Breast epithelium (tissue), 4 donors: Measurements from ENCODE around the gene HS3ST3A1. TPM values are rescaled to one million over a fixed set of nuclear protein-coding genes. Genes with fewer than 3 reads are reported as not detected.

ENCODE experiments used
- DNase-seq, 2 donors: peaks; one replicate each; pipeline ENCODE4 v3.0.0-alpha.2; 2019; ENCODE audit warnings: low spot score in 2 of 2
- H3K27ac ChIP-seq, 2 donors: fragments of 200-600 bp; sonication (generic) in 1 of 2; one replicate each; pipeline ENCODE4 v1.5.1; 2016 to 2019; ENCODE audit warnings: mild to moderate bottlenecking in 1 of 2
- H3K27me3 ChIP-seq, 2 donors: fragments of 200-600 bp; sonication (generic) in 1 of 2; one replicate each; pipeline versions ENCODE4 v1.5.1 to v1.6.0; 2017 to 2019; ENCODE audit warnings: control low read depth in 1 of 2, mild to moderate bottlenecking in 1 of 2
- H3K36me3 ChIP-seq: fragments of 200-600 bp; one replicate; pipeline ENCODE4 v1.5.1; 2019
- H3K4me1 ChIP-seq, 2 donors: fragments of 200-600 bp; sonication (generic); one replicate each; pipeline ENCODE4 v1.5.1; 2016 to 2019; ENCODE audit warnings: control low read depth in 1 of 2
- H3K4me3 ChIP-seq, 3 donors: fragments of 200-600 bp; sonication (generic); 1 replicate in 2 of 3; 2 replicates in 1 of 3; pipeline ENCODE4 v1.5.1; 2016 to 2019; ENCODE audit warnings: mild to moderate bottlenecking in 3 of 3, moderate library complexity in 2 of 3
- H3K9me3 ChIP-seq, 2 donors: fragments of 200-600 bp; sonication (generic) in 1 of 2; one replicate each; pipeline ENCODE4 v1.5.1; 2016 to 2019; ENCODE audit warnings: control low read depth in 1 of 2
- POLR2A ChIP-seq: fragments of 450-650 bp; IDR thresholded peaks from one replicate; pipeline ENCODE4 v1.6.1; 2016; ENCODE audit warnings: antibody characterized with exemption, mild to moderate bottlenecking, moderate library complexity
- POLR2AphosphoS5 ChIP-seq, 3 donors: sonication (generic); formaldehyde crosslinking; IDR thresholded peaks; one replicate each; pipeline ENCODE4 v1.6.1; 2017; ENCODE audit warnings: antibody characterized with exemption in 3 of 3
- intact Hi-C: fragments of 100-400 bp; cut with DNase I; formaldehyde crosslinking; loops from one replicate; pipeline ENCODE4 v1.15.1; 2023; ENCODE audit warnings: low total_unique reads
- total RNA-seq, 3 donors: library from RNA; depleted of rRNA; stranded (reverse); fragments of >200 nt; gene quantifications; one replicate each; pipeline ENCODE4 v1.1.0, GENCODE V29; 2016
- TF ChIP-seq, protein P1 (sequence below), 3 donors: fragments of 450-650 bp; IDR thresholded peaks; one replicate each; pipeline ENCODE4 v1.5.1; 2016 to 2017; ENCODE audit warnings: antibody characterized with exemption in 3 of 3, mild to moderate bottlenecking in 3 of 3, moderate library complexity in 3 of 3

HS3ST3A1 gene
- total RNA-seq, 3 donors from 2014 or later: 0.66 to 1.4 (median 1.0) TPM

DNA sequence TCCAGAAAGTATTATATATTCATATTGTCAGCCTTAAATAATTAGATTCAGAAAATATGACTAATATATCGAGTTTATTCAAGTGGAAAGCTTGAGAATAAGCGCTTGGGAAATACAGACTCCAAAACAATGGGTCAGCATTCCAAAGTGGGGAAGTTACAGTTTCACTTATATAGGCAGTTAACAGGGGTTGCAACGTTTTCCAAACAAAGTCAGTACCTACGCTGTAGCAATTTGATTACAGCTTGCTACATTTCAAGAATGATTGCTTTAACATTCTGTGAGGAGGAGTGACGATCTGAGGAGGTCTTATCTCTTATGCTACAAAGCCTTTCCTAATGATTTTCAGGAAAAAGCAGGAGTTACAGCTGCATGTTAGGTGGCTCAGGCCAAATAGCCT is 34.2 kb upstream of the HS3ST3A1 start:
- H3K4me1 ChIP-seq: no peaks in the 10 kb centered on the region
- H3K27ac ChIP-seq: no peak overlapping the region
- H3K4me3 ChIP-seq: no peak overlapping the region
- DNase-seq: no peak
- TF ChIP-seq, protein P1, sequence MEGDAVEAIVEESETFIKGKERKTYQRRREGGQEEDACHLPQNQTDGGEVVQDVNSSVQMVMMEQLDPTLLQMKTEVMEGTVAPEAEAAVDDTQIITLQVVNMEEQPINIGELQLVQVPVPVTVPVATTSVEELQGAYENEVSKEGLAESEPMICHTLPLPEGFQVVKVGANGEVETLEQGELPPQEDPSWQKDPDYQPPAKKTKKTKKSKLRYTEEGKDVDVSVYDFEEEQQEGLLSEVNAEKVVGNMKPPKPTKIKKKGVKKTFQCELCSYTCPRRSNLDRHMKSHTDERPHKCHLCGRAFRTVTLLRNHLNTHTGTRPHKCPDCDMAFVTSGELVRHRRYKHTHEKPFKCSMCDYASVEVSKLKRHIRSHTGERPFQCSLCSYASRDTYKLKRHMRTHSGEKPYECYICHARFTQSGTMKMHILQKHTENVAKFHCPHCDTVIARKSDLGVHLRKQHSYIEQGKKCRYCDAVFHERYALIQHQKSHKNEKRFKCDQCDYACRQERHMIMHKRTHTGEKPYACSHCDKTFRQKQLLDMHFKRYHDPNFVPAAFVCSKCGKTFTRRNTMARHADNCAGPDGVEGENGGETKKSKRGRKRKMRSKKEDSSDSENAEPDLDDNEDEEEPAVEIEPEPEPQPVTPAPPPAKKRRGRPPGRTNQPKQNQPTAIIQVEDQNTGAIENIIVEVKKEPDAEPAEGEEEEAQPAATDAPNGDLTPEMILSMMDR (IDR thresholded peaks at IDR 0.05): no peak
- TF ChIP-seq POLR2AphosphoS5 (IDR thresholded peaks at IDR 0.05) (no peak), POLR2A (no peak)
- no peaks in the 10 kb centered on the region for H3K27me3 ChIP-seq
- no peaks in the 10 kb centered on the region for H3K9me3 ChIP-seq
- no peaks in the 10 kb centered on the region for H3K36me3 ChIP-seq
- intact Hi-C loops: no loop called here

DNA sequence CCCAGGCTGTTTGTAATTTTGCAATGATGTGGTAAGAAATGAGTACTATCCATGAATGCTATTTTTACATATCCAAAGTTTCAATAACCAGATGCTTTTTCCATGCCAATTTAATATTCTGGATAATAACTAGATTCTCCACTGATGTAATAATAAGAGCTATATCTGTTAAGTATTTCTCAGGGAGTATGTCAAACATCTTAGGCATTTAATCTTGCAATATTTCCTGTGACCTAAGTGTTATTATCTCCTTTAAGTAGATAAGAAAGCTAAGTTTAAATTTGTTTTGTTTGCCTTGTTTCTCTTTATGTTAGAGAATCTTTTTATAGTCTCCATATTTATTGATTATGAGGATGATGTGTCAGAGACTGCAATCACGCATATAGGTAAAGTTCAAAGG is 32.3 kb upstream of the HS3ST3A1 start:
- TF ChIP-seq POLR2AphosphoS5 (IDR thresholded peaks at IDR 0.05) (no peak), POLR2A (no peak)
- TF ChIP-seq, protein P1 (IDR thresholded peaks at IDR 0.05): no peak

DNA sequence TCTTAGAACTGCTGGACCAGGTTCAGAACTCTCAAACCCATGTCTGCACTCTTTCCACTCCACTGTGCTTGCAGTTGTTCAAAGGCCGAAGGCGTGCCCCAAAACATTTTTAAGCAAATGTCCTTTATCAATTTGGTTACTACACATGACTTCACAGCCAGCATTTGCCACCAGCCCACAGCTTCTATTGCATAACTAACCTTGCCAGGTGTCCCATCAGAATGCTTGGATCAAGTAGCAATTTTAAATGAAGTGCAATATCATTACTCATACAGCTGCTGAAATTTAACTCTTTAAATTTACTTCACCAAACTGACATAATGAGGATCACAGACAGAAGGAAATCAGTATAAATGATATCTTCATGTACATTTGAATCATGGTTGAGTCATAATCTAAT is 29.8 kb upstream of the HS3ST3A1 start:
- no peaks in the 10 kb centered on the region for H3K9me3 ChIP-seq
- H3K27ac ChIP-seq: no peak overlapping the region
- H3K36me3 ChIP-seq: no peaks in the 10 kb centered on the region
- DNase-seq: no peak
- no peak for TF ChIP-seq POLR2AphosphoS5 (IDR thresholded peaks at IDR 0.05)
- no peaks in the 10 kb centered on the region for H3K27me3 ChIP-seq
- intact Hi-C loops: no loop called here
- H3K4me3 ChIP-seq: no peak overlapping the region
- H3K4me1 ChIP-seq: no peaks in the 10 kb centered on the region

More for the DNA sequence above, 32.3 kb upstream of the HS3ST3A1 start:
- Histone ChIP-seq H3K36me3 (no peaks in the 10 kb centered on the region), H3K27me3 (no peaks in the 10 kb centered on the region), H3K27ac (no peak overlapping the region), H3K9me3 (no peaks in the 10 kb centered on the region), H3K4me3 (no peak overlapping the region), H3K4me1 (no peaks in the 10 kb centered on the region)
- intact Hi-C loops: no loop called here
- DNase-seq: no peak

DNA sequence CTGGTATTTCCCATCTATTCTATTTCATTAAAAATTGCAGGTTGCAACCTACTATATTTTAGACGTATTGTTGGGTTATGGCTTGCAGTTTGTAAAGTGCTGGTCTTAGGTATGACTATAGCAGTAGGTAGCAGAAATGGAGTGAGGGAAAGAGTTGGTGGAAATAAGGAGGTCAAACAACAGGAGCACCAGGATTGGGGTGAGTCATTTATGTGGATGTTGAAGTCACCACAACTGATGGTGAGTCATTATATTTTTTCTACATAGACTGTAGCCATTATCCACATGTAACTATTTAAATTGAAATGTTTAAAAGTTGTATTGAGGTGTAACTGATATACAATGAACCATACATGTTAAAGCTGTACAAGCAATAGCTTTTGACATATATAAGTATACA is 25.0 kb upstream of the HS3ST3A1 start:
- no peak for DNase-seq
- no peak for TF ChIP-seq POLR2AphosphoS5 (IDR thresholded peaks at IDR 0.05)
- TF ChIP-seq, protein P1 (IDR thresholded peaks at IDR 0.05): no peak
- no peak for TF ChIP-seq POLR2A
- intact Hi-C loops: no loop called here
- Histone ChIP-seq H3K4me1 (no peaks in the 10 kb centered on the region), H3K27ac (no peak overlapping the region), H3K9me3 (no peaks in the 10 kb centered on the region), H3K36me3 (no peaks in the 10 kb centered on the region), H3K4me3 (no peak overlapping the region), H3K27me3 (no peaks in the 10 kb centered on the region)

DNA sequence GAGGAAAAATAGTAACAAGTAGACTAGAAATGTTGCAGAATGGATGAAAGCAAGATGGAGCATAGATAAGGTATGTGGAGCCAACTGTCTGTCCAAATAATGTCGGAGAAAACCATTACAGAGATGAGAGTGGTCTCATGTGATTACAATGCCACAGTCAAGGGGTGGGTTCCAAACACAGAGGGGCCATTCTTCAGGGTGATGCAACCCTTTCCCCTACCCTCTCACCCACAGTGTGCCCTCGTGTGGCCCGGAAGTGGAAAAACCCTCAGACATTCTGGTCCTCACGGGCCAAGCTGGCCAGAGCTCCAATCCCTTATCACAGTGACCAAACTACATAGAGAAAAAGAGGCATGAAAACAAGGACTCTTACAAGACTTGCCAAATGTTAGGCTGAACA is 17.7 kb upstream of the HS3ST3A1 start:
- intact Hi-C loops: no loop called here
- Histone ChIP-seq H3K36me3 (no peaks in the 10 kb centered on the region), H3K4me1 (no peaks in the 10 kb centered on the region), H3K27me3 (no peaks in the 10 kb centered on the region), H3K4me3 (no peak overlapping the region), H3K27ac (no peak overlapping the region), H3K9me3 (peaks cover 0 to 2% of the 10 kb centered on the region in 2 donors)
- no peak for DNase-seq
- TF ChIP-seq POLR2A: no peak
- TF ChIP-seq POLR2AphosphoS5 (IDR thresholded peaks at IDR 0.05): no peak
- TF ChIP-seq, protein P1 (IDR thresholded peaks at IDR 0.05): no peak

DNA sequence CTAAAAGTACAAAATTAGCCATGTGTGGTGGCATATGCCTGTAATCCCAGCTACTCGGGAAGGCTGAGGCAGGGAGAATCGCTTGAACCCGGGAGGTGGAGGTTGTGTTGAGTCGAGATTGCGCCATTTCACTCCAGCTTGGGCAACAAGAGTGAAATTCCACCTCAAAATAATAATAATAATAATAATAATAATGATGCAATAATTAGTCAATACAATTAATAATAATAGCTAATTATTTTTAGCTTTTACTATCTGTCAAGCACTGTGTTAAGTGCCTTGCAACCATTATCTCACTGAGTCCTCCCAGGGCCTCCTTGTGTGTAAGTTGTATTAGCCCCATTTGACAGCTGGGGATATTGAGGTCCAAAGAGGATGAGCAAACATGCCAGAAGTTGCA is 14.3 kb upstream of the HS3ST3A1 start:
- Histone ChIP-seq H3K36me3 (no peaks in the 10 kb centered on the region), H3K4me1 (no peaks in the 10 kb centered on the region), H3K4me3 (no peak overlapping the region), H3K9me3 (peaks cover 0 to 2% of the 10 kb centered on the region in 2 donors), H3K27ac (no peak overlapping the region), H3K27me3 (no peaks in the 10 kb centered on the region)
- DNase-seq: no peak
- intact Hi-C loops: no loop called here
- no peak for TF ChIP-seq POLR2A
- no peak for TF ChIP-seq POLR2AphosphoS5 (IDR thresholded peaks at IDR 0.05)
